K562 (cell line): Measurements from ENCODE around the gene COPS9. TPM values are rescaled to one million over a fixed set of nuclear protein-coding genes. Genes with fewer than 3 reads are reported as not detected.

ENCODE experiments used
- ATAC-seq: fragments of 200-7000 bp; cut with Tn5 transposase; 3 replicates; pipeline ENCODE4 v1.9.1; 2020; ENCODE audit warnings: moderate library complexity
- BruUV-seq: library from RNA; stranded (reverse); fragments of 400-500 nt; replicated peaks from 2 replicates; lab custom pipeline; 2021; lab: Mats Ljungman, UMichigan
- CTCF ChIA-PET: fragments of 300-600 bp; formaldehyde crosslinking; extraction: SDS; loops from one replicate; lab custom pipeline; 2021; ENCODE audit warnings: low intra/inter-chr PET ratio; lab: Yijun Ruan, JAX
- POLR2A ChIA-PET: fragments of 300-600, 350-650 bp; sonication (Branson Sonifier 250); formaldehyde crosslinking; extraction: SDS; loops from one replicate; lab custom pipeline; 2021; ENCODE audit warnings: antibody characterized with exemption, inconsistent platforms; lab: Yijun Ruan, JAX
- DNase-seq, 4 experiments: peaks; one replicate each; pipeline versions ENCODE4 v3.0.0 to v3.0.0-alpha.2; 2011 to 2018; ENCODE audit warnings: low spot score in 3 of 4, mixed read lengths in 3 of 4; ENCODE audit errors: extremely low read depth in 1 of 4
- FAIRE-seq: peaks from 2 replicates; lab custom pipeline; 2011; peaks lifted over from hg19 to GRCh38; lab: Jason Lieb, UNC
- H2AFZ ChIP-seq: 2 replicates; pipeline ENCODE4 v1.6.0; 2011; ENCODE audit warnings: low read depth, low read length, control low read depth, inconsistent platforms
- H3K27ac ChIP-seq: fragments of 200-600 bp; 3 replicates; pipeline ENCODE4 v1.8.0; 2011; ENCODE audit warnings: low read depth, mild to moderate bottlenecking, control low read depth, inconsistent platforms, low read length, moderate library complexity, mixed read lengths; ENCODE audit errors: extremely low read depth
- H3K27me3 ChIP-seq, 2 experiments: fragments of 300-600 bp in 1 of 2; 2 replicates in 1 of 2; 3 replicates in 1 of 2; pipeline versions ENCODE4 v1.6.0 to v1.8.0; 2011; ENCODE audit warnings: inconsistent platforms in 2 of 2, low read length in 2 of 2, mild to moderate bottlenecking in 1 of 2, mixed read lengths in 1 of 2, moderate library complexity in 1 of 2; ENCODE audit not compliant: control insufficient read depth in 2 of 2, insufficient read depth in 2 of 2
- H3K36me3 ChIP-seq: fragments of 300-600 bp; 3 replicates; pipeline ENCODE4 v1.8.0; 2011; ENCODE audit warnings: mild to moderate bottlenecking, low read length, inconsistent platforms; ENCODE audit not compliant: control insufficient read depth, insufficient read depth
- H3K4me1 ChIP-seq, 2 experiments: fragments of 200-600 bp in 1 of 2; replicated peaks in 1 of 2; 2 replicates in 1 of 2; 3 replicates in 1 of 2; pipeline versions ENCODE4 v1.5.1 to v1.8.0; 2011; ENCODE audit warnings: inconsistent platforms in 2 of 2, low read length in 2 of 2, mild to moderate bottlenecking in 1 of 2, mixed read lengths in 1 of 2, moderate library complexity in 1 of 2; ENCODE audit not compliant: control insufficient read depth in 2 of 2, insufficient read depth in 2 of 2
- H3K4me2 ChIP-seq: 2 replicates; pipeline ENCODE4 v1.6.1; 2011; ENCODE audit warnings: low read length, control low read depth, inconsistent platforms, mixed read lengths; ENCODE audit not compliant: insufficient read depth
- H3K4me3 ChIP-seq: fragments of 200-600 bp; sonication (generic), shearing (Covaris generic); 2 replicates; pipeline ENCODE4 v1.5.1; 2016; ENCODE audit warnings: control low read depth, inconsistent platforms
- H3K79me2 ChIP-seq: fragments of 200-600 bp; 3 replicates; pipeline ENCODE4 v1.8.0; 2011; ENCODE audit warnings: low read length, inconsistent platforms; ENCODE audit not compliant: control insufficient read depth, insufficient read depth
- H3K9ac ChIP-seq, 2 experiments: 2 replicates each; pipeline versions ENCODE4 v1.6.0 to v1.6.1; 2011; ENCODE audit warnings: low read depth in 2 of 2, low read length in 2 of 2, control low read depth in 1 of 2, inconsistent platforms in 1 of 2, mild to moderate bottlenecking in 1 of 2, mixed read lengths in 1 of 2; ENCODE audit not compliant: insufficient read depth in 1 of 2
- H3K9me1 ChIP-seq: one replicate; pipeline ENCODE4 v1.6.0; 2011; ENCODE audit warnings: inconsistent platforms, mild to moderate bottlenecking, low read length, moderate library complexity; ENCODE audit not compliant: control insufficient read depth, insufficient read depth
- H3K9me3 ChIP-seq: replicated peaks from 2 replicates; pipeline ENCODE4 v1.5.1; 2011; ENCODE audit warnings: low read depth, low read length, inconsistent platforms; ENCODE audit not compliant: control insufficient read depth, insufficient read depth
- H4K20me1 ChIP-seq: replicated peaks from 2 replicates; pipeline ENCODE4 v1.6.1; 2011; ENCODE audit warnings: low read length, inconsistent platforms, mixed read lengths; ENCODE audit not compliant: control insufficient read depth, insufficient read depth
- BRF1 ChIP-seq: IDR thresholded peaks from 3 replicates; pipeline ENCODE4 v1.6.1; 2011; ENCODE audit warnings: borderline replicate concordance, mild to moderate bottlenecking; ENCODE audit not compliant: insufficient read length; ENCODE audit errors: extremely low read depth
- CBFB ChIP-seq: sonication (generic); formaldehyde crosslinking; IDR thresholded peaks from 2 replicates; pipeline ENCODE4 v1.4.0; 2020; ENCODE audit warnings: mild to moderate bottlenecking, missing genetic modification reagents
- CREBBP ChIP-seq: IDR thresholded peaks from one replicate; pipeline ENCODE4 v1.6.1; 2012; ENCODE audit warnings: low read depth, mild to moderate bottlenecking, control low read depth, inconsistent platforms, low read length
- DEAF1 ChIP-seq: fragments of 450-650 bp; formaldehyde crosslinking; IDR thresholded peaks from 2 replicates; pipeline ENCODE4 v1.4.0; 2020; ENCODE audit warnings: mild to moderate bottlenecking, moderate library complexity
- E2F8 ChIP-seq: fragments of 450-650 bp; IDR thresholded peaks from 2 replicates; pipeline ENCODE4 v1.7.1; 2018; ENCODE audit warnings: mild to moderate bottlenecking, low read depth; ENCODE audit not compliant: partially characterized antibody
- HDGF ChIP-seq: fragments of 450-650 bp; IDR thresholded peaks from 2 replicates; pipeline ENCODE4 v1.6.1; 2016
- L3MBTL2 ChIP-seq: fragments of 450-650 bp; IDR thresholded peaks from 2 replicates; pipeline ENCODE4 v1.6.1; 2016; ENCODE audit warnings: mild to moderate bottlenecking, moderate library complexity
- MITF ChIP-seq: IDR thresholded peaks from 2 replicates; pipeline ENCODE4 v1.6.1; 2014; ENCODE audit warnings: antibody characterized with exemption
- MXI1 ChIP-seq: IDR thresholded peaks from 2 replicates; pipeline ENCODE4 v1.6.1; 2011; ENCODE audit warnings: low read depth, mild to moderate bottlenecking, improper control_type of control experiment, low read length
- NCOA6 ChIP-seq: fragments of 450-650 bp; IDR thresholded peaks from 2 replicates; pipeline ENCODE4 v1.6.1; 2017; ENCODE audit warnings: mild to moderate bottlenecking
- NR1H2 ChIP-seq: sonication (generic); formaldehyde crosslinking; IDR thresholded peaks from 2 replicates; pipeline ENCODE4 v1.4.0; 2020; ENCODE audit warnings: mild to moderate bottlenecking, missing genetic modification reagents
- PTRF ChIP-seq: fragments of 450-650 bp; IDR thresholded peaks from 2 replicates; pipeline ENCODE4 v1.6.1; 2016; ENCODE audit warnings: mild to moderate bottlenecking, missing genetic modification characterization, missing compliant biosample characterization
- RNF2 ChIP-seq: sonication (generic); IDR thresholded peaks from 2 replicates; pipeline ENCODE4 v1.6.1; 2016
- SMARCA4 ChIP-seq: fragments of 450-650 bp; IDR thresholded peaks from 2 replicates; pipeline ENCODE4 v1.6.1; 2016
- TAF7 ChIP-seq: fragments of 450-650 bp; IDR thresholded peaks from 2 replicates; pipeline ENCODE4 v1.6.1; 2016; ENCODE audit warnings: missing genetic modification characterization, missing compliant biosample characterization
- ZBTB17 ChIP-seq: fragments of 450-650 bp; formaldehyde crosslinking; IDR thresholded peaks from 2 replicates; pipeline ENCODE4 v1.4.0; 2020; ENCODE audit warnings: mild to moderate bottlenecking
- ZBTB26 ChIP-seq: fragments of 450-650 bp; formaldehyde crosslinking; IDR thresholded peaks from 2 replicates; pipeline ENCODE4 v1.4.0; 2022; ENCODE audit warnings: missing genetic modification characterization
- ZNF134 ChIP-seq: fragments of 250-450 bp; sonication (Bioruptor Pico); conservative IDR thresholded peaks from 2 replicates; pipeline ENCODE4 v1.4.0; 2020
- ZNF24 ChIP-seq: fragments of 450-650 bp; IDR thresholded peaks from 2 replicates; pipeline ENCODE4 v1.6.1; 2016
- ZNF780A ChIP-seq: fragments of 250-450 bp; sonication (Bioruptor Pico); IDR thresholded peaks from 2 replicates; pipeline ENCODE4 v1.5.0; 2021; ENCODE audit warnings: mild to moderate bottlenecking
- WGBS: fragments of 100-300 bp; shearing (Covaris generic); methylation state at CpG from one replicate; pipeline ENCODE4 v1.1.6; 2016; ENCODE audit warnings: low coverage, mixed read lengths; ENCODE audit not compliant: insufficient coverage; ENCODE audit errors: missing lambda C conversion rate; 5-methylcytosine and 5-hydroxymethylcytosine counted together
- in situ Hi-C: fragments of 300-500 bp; cut with MboI; formaldehyde crosslinking; loops from 4 replicates; pipeline ENCODE4 v1.15.0; 2018; ENCODE audit warnings: inconsistent platforms, mixed read lengths
- intact Hi-C: fragments of 100-400 bp; cut with micrococcal nuclease; formaldehyde crosslinking; loops from 2 replicates; pipeline ENCODE4 v1.14.2; 2022
- polyA plus RNA-seq, 8 experiments: library from polyadenylated mRNA; depleted of rRNA in 4 of 8; stranded (reverse) in 5 of 8; unstranded in 3 of 8; fragments of >200 nt; fragmentation: Nextera tagmentation in 2 of 8; fragmentation: Illumina TruSeq in 1 of 8; extraction: Ambion mirVana in 2 of 8; extraction: Trizol in 1 of 8; gene quantifications; 2 replicates each; pipeline versions ENCODE4 v1.2.1 to v1.2.3, GENCODE V29; 2011 to 2014; ENCODE audit warnings: inconsistent platforms in 1 of 8, missing spikeins in 1 of 8
- total RNA-seq, 7 experiments: library from RNA; depleted of rRNA in 6 of 7; stranded (reverse); fragments of >200 nt in 6 of 7; fragmentation: Illumina TruSeq in 2 of 7; extraction: Trizol in 2 of 7; gene quantifications; 2 replicates each; pipeline versions ENCODE4 v1.2.1 to v1.2.3, GENCODE V29; 2011 to 2021; ENCODE audit warnings: low replicate concordance in 1 of 7

The COPS9 gene
- total and polyA plus RNA-seq, 9 of the 15 experiments (the other 6 are each of a cell fraction or from before 2014, with no cell fraction given): 55.0 to 281 (median 99.9) TPM

GRCh38 chr2:240140511-240140910, 4.4 kb upstream of the COPS9 start, which contains the start of gene OTOS:
Gene OTOS, minus strand, starts transcription at chr2:240140658. Its CDS starts 332 bp downstream, at chr2:240140326.
- H3K9me3 ChIP-seq: no peaks in the 10 kb centered on the region
- peaks cover 0 to 55% of the 10 kb centered on the region in 2 experiments; a peak in 3 of 5 replicates for H3K27me3 ChIP-seq
- H3K9ac ChIP-seq: no peak within 1 kb of the TSS
- intact Hi-C loops: no loop called here
- H3K36me3 ChIP-seq: no peaks in the 10 kb centered on the region
- ChIA-PET CTCF (no interaction called here), POLR2A (interaction anchor here (0.8 kb wide), 1 partner anchor 9 kb away, joined by 3 read pairs; no protein-coding TSS in a partner anchor)
- no peaks in the 10 kb centered on the region for H4K20me1 ChIP-seq
- no peak within 1 kb of the TSS for H3K4me3 ChIP-seq
- H3K27ac ChIP-seq: no peak within 1 kb of the TSS
- H3K4me1 ChIP-seq: peaks cover 0 to 20% of the 10 kb centered on the region in 2 experiments; a peak in 2 of 5 replicates
- ATAC-seq (no peak), DNase-seq (no peak), FAIRE-seq (no peak)
- H3K79me2 ChIP-seq: peaks cover 6% of the 10 kb centered on the region
- 5% methylated on average over 4 of the region's 5 CpGs for WGBS
- no peak within 1 kb of the TSS for H2AFZ ChIP-seq
- no TSS peak for BruUV-seq
- no peaks in the 10 kb centered on the region for H3K9me1 ChIP-seq
- TF ChIP-seq MITF: no peak
- TF ChIP-seq CBFB: no peak
- no peak for TF ChIP-seq PTRF (tag)
- no peak for TF ChIP-seq ZBTB26 (CRISPR knock-in tag)
- TF ChIP-seq HDGF: no peak
- TF ChIP-seq E2F8: no peak
- no peak for TF ChIP-seq DEAF1 (CRISPR knock-in tag)
- TF ChIP-seq ZNF780A (CRISPR knock-in tag): no peak
- no peak for TF ChIP-seq ZNF134
- TF ChIP-seq ZBTB17 (CRISPR knock-in tag): no peak
- no peak for TF ChIP-seq L3MBTL2
- no peak for TF ChIP-seq NCOA6
- TF ChIP-seq BRF1: no peak
- TF ChIP-seq RNF2: no peak
- TF ChIP-seq MXI1: no peak
- no peak for TF ChIP-seq NR1H2 (CRISPR knock-in tag)
- TF ChIP-seq CREBBP: no peak
- no peak for TF ChIP-seq TAF7 (tag)
- TF ChIP-seq ZNF24: no peak
- no peak for TF ChIP-seq SMARCA4
- H3K4me2 ChIP-seq: no peak within 1 kb of the TSS
- in situ Hi-C loops: loop anchor here (5.0 kb wide), 1 partner anchor 83 kb away; no protein-coding TSS in a partner anchor
